ENCODE measurements around the gene PDZRN3. TPM values are rescaled to one million over a fixed set of nuclear protein-coding genes. Genes with fewer than 3 reads are reported as not detected.
A peak's percentile ranks its signal among the peaks of the same experiment; 100 is the strongest.

Gene PDZRN3
- total and polyA plus RNA-seq, 12 donors: 17.7 to 143 (median 74.6) TPM

DNA sequence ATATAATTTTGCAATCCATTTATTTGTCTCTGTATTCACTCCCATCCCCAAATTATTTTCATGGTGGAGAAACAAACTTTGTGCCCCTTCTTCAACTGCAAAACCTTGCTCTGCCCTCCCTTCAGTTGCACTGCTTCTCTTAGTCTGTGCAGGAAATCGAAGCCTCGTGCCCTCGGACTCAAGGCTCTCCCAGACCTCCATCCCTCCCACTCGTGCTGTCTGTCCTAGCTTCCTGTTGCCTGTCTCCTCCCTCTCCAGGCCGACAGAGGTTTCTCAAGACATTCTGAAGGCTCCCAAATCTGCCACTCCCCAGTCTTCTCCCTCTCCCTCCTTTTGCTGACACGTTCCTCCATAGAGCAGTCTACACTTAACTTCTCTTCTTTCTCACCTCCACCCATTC is 177.6 kb downstream of the PDZRN3 start:
- TF ChIP-seq, protein P1, sequence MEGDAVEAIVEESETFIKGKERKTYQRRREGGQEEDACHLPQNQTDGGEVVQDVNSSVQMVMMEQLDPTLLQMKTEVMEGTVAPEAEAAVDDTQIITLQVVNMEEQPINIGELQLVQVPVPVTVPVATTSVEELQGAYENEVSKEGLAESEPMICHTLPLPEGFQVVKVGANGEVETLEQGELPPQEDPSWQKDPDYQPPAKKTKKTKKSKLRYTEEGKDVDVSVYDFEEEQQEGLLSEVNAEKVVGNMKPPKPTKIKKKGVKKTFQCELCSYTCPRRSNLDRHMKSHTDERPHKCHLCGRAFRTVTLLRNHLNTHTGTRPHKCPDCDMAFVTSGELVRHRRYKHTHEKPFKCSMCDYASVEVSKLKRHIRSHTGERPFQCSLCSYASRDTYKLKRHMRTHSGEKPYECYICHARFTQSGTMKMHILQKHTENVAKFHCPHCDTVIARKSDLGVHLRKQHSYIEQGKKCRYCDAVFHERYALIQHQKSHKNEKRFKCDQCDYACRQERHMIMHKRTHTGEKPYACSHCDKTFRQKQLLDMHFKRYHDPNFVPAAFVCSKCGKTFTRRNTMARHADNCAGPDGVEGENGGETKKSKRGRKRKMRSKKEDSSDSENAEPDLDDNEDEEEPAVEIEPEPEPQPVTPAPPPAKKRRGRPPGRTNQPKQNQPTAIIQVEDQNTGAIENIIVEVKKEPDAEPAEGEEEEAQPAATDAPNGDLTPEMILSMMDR (IDR thresholded peaks at IDR 0.05): no peak
- no peaks in the 10 kb centered on the region for H3K27me3 ChIP-seq
- H3K4me3 ChIP-seq: no peak overlapping the region
- no peaks in the 10 kb centered on the region for H3K9me3 ChIP-seq
- H3K4me1 ChIP-seq: peaks cover 0 to 74% (median 42%) of the 10 kb centered on the region in 9 donors
- ATAC-seq (no peak), DNase-seq (no peak)
- H3K27ac ChIP-seq: peak overlapping the region in 1 of 10 donors; percentile 10
- 26 to 35% methylated on average over 6 of the region's 6 CpGs for WGBS, 2 donors
- no peaks in the 10 kb centered on the region for H3K36me3 ChIP-seq
- intact Hi-C loops (cut with DNase I): no loop called here

DNA sequence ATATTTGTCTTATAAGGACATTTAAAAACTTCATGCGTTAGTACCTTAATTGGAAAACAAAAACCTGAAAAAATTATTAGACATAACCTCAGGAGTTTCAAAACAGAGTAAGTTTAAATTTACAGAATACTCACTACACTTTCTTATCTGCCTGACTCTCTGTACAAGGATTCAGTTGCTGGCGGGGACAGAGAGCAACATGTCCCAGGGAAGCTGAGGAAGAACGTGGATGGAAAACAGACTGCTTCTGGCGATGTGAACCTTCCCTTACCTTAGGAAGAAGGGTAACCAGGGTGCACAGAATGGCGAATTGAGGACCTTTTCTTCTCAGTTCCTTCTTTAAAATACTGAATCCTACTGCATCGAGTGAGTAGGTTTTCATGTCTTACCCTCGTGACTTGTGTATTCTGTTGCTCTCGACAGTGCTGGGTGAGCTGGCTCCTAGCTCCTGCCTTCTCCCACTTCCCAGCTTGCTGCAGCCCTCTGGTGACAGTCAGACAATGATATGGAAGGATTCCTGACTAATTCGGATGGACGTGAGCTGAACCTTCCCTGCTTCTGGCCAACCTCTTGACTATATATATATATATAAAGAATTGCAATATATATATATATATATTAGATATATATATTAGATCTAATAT is 178.2 kb downstream of the PDZRN3 start:
- Histone ChIP-seq H3K4me1 (peaks cover 0 to 68% (median 39%) of the 10 kb centered on the region in 9 donors), H3K27ac (peak overlapping the region in 6 of 10 donors; percentile 4 to 45 (median 32)), H3K36me3 (no peaks in the 10 kb centered on the region), H3K9me3 (no peaks in the 10 kb centered on the region), H3K27me3 (no peaks in the 10 kb centered on the region), H3K4me3 (no peak overlapping the region)
- intact Hi-C loops (cut with DNase I): loop anchor here in 1 of 10 donors (1.0 kb wide), 1 partner anchor 44 kb away; no protein-coding TSS in a partner anchor
- DNase-seq (no peak), ATAC-seq (peak in 7 of 8 donors; percentile 32 to 85 (median 64))
- TF ChIP-seq, protein P1 (IDR thresholded peaks at IDR 0.05): no peak
- WGBS, 2 donors: 34 to 44% methylated on average over 10 of the region's 10 CpGs

DNA sequence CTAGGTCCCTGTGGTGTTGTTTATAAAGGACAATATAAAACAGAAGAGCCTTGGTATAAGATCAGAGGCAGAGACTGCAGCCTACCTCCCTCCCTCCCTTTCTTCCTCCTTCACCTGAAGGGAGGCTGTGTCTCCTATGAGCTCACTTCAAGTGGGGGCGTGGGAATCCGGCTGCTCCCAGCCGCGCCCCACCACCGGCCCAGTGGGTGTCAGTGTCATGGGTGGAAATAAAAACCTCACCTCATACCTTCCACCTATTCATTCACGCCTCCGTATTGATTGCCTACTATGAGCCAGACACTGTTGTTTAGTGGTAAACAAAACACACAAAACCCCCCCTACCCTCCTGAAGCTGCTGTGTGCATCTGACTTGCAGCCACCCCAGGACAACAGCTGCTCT is 181.9 kb downstream of the PDZRN3 start:
- H3K27ac ChIP-seq: no peak overlapping the region
- intact Hi-C loops (cut with DNase I): no loop called here
- ATAC-seq (no peak), DNase-seq (no peak)
- no peak overlapping the region for H3K4me3 ChIP-seq
- 89 to 96% methylated on average over 7 of the region's 7 CpGs for WGBS, 2 donors
- TF ChIP-seq, protein P1 (IDR thresholded peaks at IDR 0.05): no peak
- H3K9me3 ChIP-seq: no peaks in the 10 kb centered on the region
- H3K27me3 ChIP-seq: no peaks in the 10 kb centered on the region
- peaks cover 0 to 46% (median 30%) of the 10 kb centered on the region in 9 donors for H3K4me1 ChIP-seq
- no peaks in the 10 kb centered on the region for H3K36me3 ChIP-seq

DNA sequence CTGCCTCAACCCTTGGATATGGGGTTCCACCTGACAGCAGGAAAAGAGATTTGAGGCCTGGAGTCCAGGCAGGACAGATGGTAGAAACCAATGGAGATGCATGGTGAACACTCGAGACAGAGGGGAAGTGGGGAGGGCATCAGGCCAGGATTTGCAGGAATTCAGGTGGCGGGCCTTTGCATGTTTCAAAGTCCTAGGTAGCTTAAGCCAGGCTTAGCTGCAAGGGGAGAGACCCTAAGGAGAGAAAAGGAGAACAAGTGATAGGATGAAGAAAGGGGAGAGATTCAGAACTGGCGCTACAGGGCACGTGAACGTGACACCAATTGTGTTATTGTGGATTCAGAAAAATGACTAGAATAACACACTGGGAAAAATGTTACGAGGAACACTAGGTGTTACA is 182.6 kb downstream of the PDZRN3 start:
- Histone ChIP-seq H3K9me3 (no peaks in the 10 kb centered on the region), H3K27ac (no peak overlapping the region), H3K27me3 (no peaks in the 10 kb centered on the region), H3K4me3 (no peak overlapping the region), H3K36me3 (no peaks in the 10 kb centered on the region), H3K4me1 (peaks cover 0 to 46% (median 28%) of the 10 kb centered on the region in 9 donors)
- DNase-seq (no peak), ATAC-seq (no peak)
- intact Hi-C loops (cut with DNase I): no loop called here
- TF ChIP-seq, protein P1 (IDR thresholded peaks at IDR 0.05): no peak
- 73 to 77% methylated on average over 6 of the region's 6 CpGs for WGBS, 2 donors
